DOHH2 (cell line): ENCODE results near the gene ZCCHC18.

Experiments
- H3F3A ChIP-seq: fragments of 200-600 bp; sonication (generic), shearing (Covaris generic); 2 replicates; pipeline ENCODE4 v1.6.0; 2016; ENCODE audit warnings: antibody characterized with exemption, mild to moderate bottlenecking; ENCODE audit not compliant: control insufficient read depth, insufficient read depth
- H3K27ac ChIP-seq: fragments of 200-600 bp; sonication (generic); 2 replicates; pipeline ENCODE4 v1.5.1; 2014; ENCODE audit warnings: low read depth, mild to moderate bottlenecking, low read length, moderate library complexity
- H3K27me3 ChIP-seq: fragments of 200-600 bp; sonication (generic); 2 replicates; pipeline ENCODE4 v1.6.1; 2014; ENCODE audit warnings: mild to moderate bottlenecking, low read length, mixed read lengths; ENCODE audit not compliant: control insufficient read depth
- H3K36me3 ChIP-seq: fragments of 200-600 bp; sonication (generic); 2 replicates; pipeline ENCODE4 v1.6.1; 2014; ENCODE audit warnings: mild to moderate bottlenecking, low read length, moderate library complexity, mixed read lengths; ENCODE audit not compliant: control insufficient read depth
- H3K4me1 ChIP-seq: fragments of 200-600 bp; sonication (generic); 2 replicates; pipeline ENCODE4 v1.6.1; 2014; ENCODE audit warnings: mild to moderate bottlenecking, low read length, mixed read lengths; ENCODE audit not compliant: control insufficient read depth
- H3K4me2 ChIP-seq: fragments of 200-600 bp; sonication (generic); 2 replicates; pipeline ENCODE4 v1.6.0; 2014; ENCODE audit warnings: mild to moderate bottlenecking, low read length, moderate library complexity
- H3K4me3 ChIP-seq: fragments of 200-600 bp; sonication (generic); 2 replicates; pipeline ENCODE4 v1.5.1; 2014; ENCODE audit warnings: mild to moderate bottlenecking, low read length, mixed read lengths
- H3K79me2 ChIP-seq: fragments of 200-600 bp; sonication (generic); 2 replicates; pipeline ENCODE4 v1.6.1; 2014; ENCODE audit warnings: mild to moderate bottlenecking, low read length, mixed read lengths; ENCODE audit not compliant: control insufficient read depth
- H3K9me2 ChIP-seq: fragments of 200-600 bp; sonication (generic); replicated peaks from 2 replicates; pipeline ENCODE4 v1.6.1; 2014; ENCODE audit warnings: mild to moderate bottlenecking, low read length, mixed read lengths; ENCODE audit not compliant: control insufficient read depth
- H3K9me3 ChIP-seq: fragments of 200-600 bp; sonication (generic); 2 replicates; pipeline ENCODE4 v1.6.1; 2014; ENCODE audit warnings: antibody characterized with exemption, low read length, mixed read lengths; ENCODE audit not compliant: control insufficient read depth, insufficient read depth
- H4K20me1 ChIP-seq: fragments of 200-600 bp; sonication (generic); 2 replicates; pipeline ENCODE4 v1.6.0; 2014; ENCODE audit warnings: low read depth, mild to moderate bottlenecking, antibody characterized with exemption, low read length, moderate library complexity; ENCODE audit not compliant: control insufficient read depth, insufficient read depth
- EZH2phosphoT487 ChIP-seq: fragments of 200-600 bp; sonication (generic); IDR thresholded peaks from 2 replicates; pipeline ENCODE4 v1.6.1; 2017; ENCODE audit warnings: borderline replicate concordance, mild to moderate bottlenecking, antibody characterized with exemption, low read length, moderate library complexity, mixed read lengths
- TF ChIP-seq, protein P1 (sequence below): fragments of 200-600 bp; sonication (generic); IDR thresholded peaks from one replicate; pipeline ENCODE4 v1.5.1; 2014; ENCODE audit warnings: antibody characterized with exemption, mild to moderate bottlenecking, low read depth, low read length; ENCODE audit not compliant: poor library complexity, severe bottlenecking

The ZCCHC18 gene

DNA sequence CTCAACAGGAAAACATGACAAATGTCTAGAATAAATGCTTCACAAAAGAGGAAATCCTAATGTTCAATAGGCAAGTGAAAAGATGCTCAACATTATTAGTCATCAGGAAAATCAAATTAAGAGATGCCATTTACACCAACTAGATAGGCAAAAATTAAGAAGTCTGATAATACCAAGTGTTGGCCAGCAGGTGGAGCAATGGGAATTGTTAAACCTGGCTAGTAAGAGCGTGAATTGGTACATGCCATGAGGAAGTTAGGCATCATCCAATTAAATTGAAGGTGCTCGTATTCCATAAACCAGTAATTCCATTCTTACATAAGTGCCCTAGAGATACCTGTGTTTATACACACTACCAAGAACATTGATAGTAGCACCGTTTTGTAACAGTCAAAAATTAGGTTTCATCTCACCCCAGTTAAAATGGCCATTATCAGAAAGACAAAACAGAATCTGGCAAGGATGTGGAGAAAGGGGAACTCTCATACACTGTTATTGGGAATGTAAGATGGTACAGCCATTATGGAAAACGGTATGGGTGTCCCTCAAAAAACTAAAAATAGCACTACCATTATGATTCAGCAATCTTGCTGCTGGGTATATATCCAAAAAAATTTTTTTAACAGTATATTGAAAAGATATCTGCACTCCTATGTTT is 14.0 kb upstream of the ZCCHC18 start:
- Histone ChIP-seq H3K36me3 (no peaks in the 10 kb centered on the region), H3K4me3 (0 out of 2 replicates have a peak overlapping the region, but pooled peaks have one; percentile 22), H3K4me2 (0 out of 2 replicates have a peak overlapping the region, but pooled peaks have one; percentile 11), H3K9me2 (no peaks in the 10 kb centered on the region), H3K9me3 (no peaks in the 10 kb centered on the region), H3F3A (no peaks in the 10 kb centered on the region), H3K27ac (no peak overlapping the region), H3K27me3 (no peaks in the 10 kb centered on the region), H3K4me1 (0 out of 2 replicates have a peak, but pooled peaks cover 3% of the 10 kb centered on the region), H3K79me2 (no peaks in the 10 kb centered on the region), H4K20me1 (no peaks in the 10 kb centered on the region)
- TF ChIP-seq EZH2phosphoT487 = no peak
- TF ChIP-seq, protein P1, sequence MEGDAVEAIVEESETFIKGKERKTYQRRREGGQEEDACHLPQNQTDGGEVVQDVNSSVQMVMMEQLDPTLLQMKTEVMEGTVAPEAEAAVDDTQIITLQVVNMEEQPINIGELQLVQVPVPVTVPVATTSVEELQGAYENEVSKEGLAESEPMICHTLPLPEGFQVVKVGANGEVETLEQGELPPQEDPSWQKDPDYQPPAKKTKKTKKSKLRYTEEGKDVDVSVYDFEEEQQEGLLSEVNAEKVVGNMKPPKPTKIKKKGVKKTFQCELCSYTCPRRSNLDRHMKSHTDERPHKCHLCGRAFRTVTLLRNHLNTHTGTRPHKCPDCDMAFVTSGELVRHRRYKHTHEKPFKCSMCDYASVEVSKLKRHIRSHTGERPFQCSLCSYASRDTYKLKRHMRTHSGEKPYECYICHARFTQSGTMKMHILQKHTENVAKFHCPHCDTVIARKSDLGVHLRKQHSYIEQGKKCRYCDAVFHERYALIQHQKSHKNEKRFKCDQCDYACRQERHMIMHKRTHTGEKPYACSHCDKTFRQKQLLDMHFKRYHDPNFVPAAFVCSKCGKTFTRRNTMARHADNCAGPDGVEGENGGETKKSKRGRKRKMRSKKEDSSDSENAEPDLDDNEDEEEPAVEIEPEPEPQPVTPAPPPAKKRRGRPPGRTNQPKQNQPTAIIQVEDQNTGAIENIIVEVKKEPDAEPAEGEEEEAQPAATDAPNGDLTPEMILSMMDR = peak; percentile 54

DNA sequence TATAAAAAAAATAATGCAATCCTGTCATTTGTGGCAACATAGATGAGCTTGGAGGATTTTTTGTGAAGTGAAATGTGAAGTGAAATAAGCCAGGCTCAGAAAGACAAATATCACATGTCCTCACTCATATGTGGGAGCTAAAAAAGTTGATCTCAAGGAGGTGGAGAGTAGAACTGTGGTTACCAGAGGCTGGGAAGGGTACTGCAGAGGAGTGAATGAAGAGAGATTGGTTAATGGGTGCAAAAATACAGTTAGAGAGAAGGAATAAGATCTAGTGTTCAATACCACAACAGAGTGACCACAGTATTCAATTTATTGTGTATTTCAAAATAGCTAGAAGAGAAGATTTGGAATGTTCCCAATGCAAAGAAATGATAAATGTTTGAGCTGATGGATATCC is 13.4 kb upstream of the ZCCHC18 start:
- no peaks in the 10 kb centered on the region for H3K27me3 ChIP-seq
- H3F3A ChIP-seq = no peaks in the 10 kb centered on the region
- no peak overlapping the region for H3K27ac ChIP-seq
- H3K4me3 ChIP-seq = no peak overlapping the region
- no peaks in the 10 kb centered on the region for H3K9me2 ChIP-seq
- no peaks in the 10 kb centered on the region for H3K36me3 ChIP-seq
- TF ChIP-seq, protein P1 = no peak
- no peak for TF ChIP-seq EZH2phosphoT487
- no peaks in the 10 kb centered on the region for H3K79me2 ChIP-seq
- H4K20me1 ChIP-seq = no peaks in the 10 kb centered on the region
- no peaks in the 10 kb centered on the region for H3K9me3 ChIP-seq
- no peak overlapping the region for H3K4me2 ChIP-seq
- 0 out of 2 replicates have a peak, but pooled peaks cover 3% of the 10 kb centered on the region for H3K4me1 ChIP-seq

DNA sequence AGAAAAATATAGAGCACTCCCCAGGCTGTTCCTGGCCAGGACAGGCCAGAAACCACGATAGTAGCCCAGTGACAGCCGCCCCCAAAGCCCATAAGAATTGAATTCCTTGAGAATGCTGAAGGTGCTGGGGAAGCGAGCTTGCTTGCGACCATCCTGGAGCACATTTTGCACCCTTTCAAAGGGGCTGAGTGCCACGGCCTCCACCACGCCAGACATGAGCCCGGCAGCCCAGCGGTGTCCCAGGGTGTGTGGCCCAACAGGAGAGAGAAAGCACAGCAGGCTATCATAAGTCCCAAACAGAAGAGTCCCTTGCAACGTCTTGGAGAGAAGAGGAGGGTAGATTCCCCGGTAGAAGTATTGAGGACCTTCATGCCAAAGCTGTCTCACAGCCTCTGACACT is 7.6 kb upstream of the ZCCHC18 start:
- H3K4me2 ChIP-seq = no peak overlapping the region
- no peaks in the 10 kb centered on the region for H3K9me3 ChIP-seq
- H3K27me3 ChIP-seq = no peaks in the 10 kb centered on the region
- no peaks in the 10 kb centered on the region for H3F3A ChIP-seq
- no peaks in the 10 kb centered on the region for H3K4me1 ChIP-seq
- H3K27ac ChIP-seq = no peak overlapping the region
- no peak overlapping the region for H3K4me3 ChIP-seq
- TF ChIP-seq EZH2phosphoT487 = no peak
- TF ChIP-seq, protein P1 = no peak
- no peaks in the 10 kb centered on the region for H3K79me2 ChIP-seq
- no peaks in the 10 kb centered on the region for H3K36me3 ChIP-seq
- no peaks in the 10 kb centered on the region for H3K9me2 ChIP-seq
- H4K20me1 ChIP-seq = no peaks in the 10 kb centered on the region
